Renal cortex interstitium (tissue), 15 donors: Measurements from ENCODE around the gene FBXW10. TPM values are rescaled to one million over a fixed set of nuclear protein-coding genes. Genes with fewer than 3 reads are reported as not detected.
"Not testable (repeated sequence)": the region's sequence is repeated elsewhere in the genome, so short reads cannot be mapped to it uniquely, and the experiment has no call there.

Experiments used
- DNase-seq, 11 donors: peaks; one replicate each; pipeline ENCODE4 v3.0.0-alpha.2; 2013; ENCODE audit warnings: low read depth in 9 of 11, low spot score in 4 of 11; ENCODE audit errors: extremely low read depth in 1 of 11
- long read RNA-seq, 16 experiments: transcript quantifications; one replicate each; lab custom pipeline, GENCODE V29; 2026
- polyA plus RNA-seq, 3 donors: library from polyadenylated mRNA; unstranded; fragments of 120-200 nt; gene quantifications; one replicate each; pipeline ENCODE4 v1.2.1, GENCODE V29; 2013; ENCODE audit not compliant: insufficient read length in 3 of 3

The FBXW10 gene, protein sequence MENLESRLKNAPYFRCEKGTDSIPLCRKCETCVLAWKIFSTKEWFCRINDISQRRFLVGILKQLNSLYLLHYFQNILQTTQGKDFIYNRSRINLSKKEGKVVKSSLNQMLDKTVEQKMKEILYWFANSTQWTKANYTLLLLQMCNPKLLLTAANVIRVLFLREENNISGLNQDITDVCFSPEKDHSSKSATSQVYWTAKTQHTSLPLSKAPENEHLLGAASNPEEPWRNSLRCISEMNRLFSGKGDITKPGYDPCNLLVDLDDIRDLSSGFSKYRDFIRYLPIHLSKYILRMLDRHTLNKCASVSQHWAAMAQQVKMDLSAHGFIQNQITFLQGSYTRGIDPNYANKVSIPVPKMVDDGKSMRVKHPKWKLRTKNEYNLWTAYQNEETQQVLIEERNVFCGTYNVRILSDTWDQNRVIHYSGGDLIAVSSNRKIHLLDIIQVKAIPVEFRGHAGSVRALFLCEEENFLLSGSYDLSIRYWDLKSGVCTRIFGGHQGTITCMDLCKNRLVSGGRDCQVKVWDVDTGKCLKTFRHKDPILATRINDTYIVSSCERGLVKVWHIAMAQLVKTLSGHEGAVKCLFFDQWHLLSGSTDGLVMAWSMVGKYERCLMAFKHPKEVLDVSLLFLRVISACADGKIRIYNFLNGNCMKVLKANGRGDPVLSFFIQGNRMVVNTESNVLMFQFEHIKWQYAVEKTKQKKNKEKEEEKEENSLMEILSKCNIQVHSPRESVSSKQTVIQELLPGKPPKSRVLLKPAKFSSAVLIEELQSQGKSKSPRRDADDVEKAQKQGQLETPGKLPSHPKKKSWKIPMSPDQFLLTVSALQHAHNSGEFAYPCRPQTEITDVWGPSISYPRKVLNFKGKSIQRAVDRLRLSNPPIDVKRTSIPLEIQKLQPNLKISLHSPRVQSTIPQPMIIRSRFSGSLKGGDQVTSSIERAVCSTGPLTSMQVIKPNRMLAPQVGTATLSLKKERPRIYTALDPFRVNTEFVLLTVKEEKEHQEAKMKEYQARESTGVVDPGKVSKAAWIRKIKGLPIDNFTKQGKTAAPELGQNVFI
- polyA plus RNA-seq: under 1 TPM; 0.64 to 0.89 (median 0.80) TPM
- long read RNA-seq, donor 1: 0 reads
- long read RNA-seq, donor 2: 0 reads
- long read RNA-seq, donor 3: 0 reads
- long read RNA-seq, donor 4: 0 reads
- long read RNA-seq, donor 5: 0 reads
- long read RNA-seq, donor 6: 0 reads
- long read RNA-seq, donor 7: 0 reads
- long read RNA-seq, donor 8: 0 reads
- long read RNA-seq, donor 9: 0 reads
- long read RNA-seq, donor 10: 0 reads
- long read RNA-seq, donor 11: 0 reads
- long read RNA-seq, donor 12: 0 reads
- long read RNA-seq, donor 13: 0 reads
- long read RNA-seq, donor 14: 0 reads
- long read RNA-seq, donor 15: 0 reads
- long read RNA-seq, donor 16: 0 reads

DNA sequence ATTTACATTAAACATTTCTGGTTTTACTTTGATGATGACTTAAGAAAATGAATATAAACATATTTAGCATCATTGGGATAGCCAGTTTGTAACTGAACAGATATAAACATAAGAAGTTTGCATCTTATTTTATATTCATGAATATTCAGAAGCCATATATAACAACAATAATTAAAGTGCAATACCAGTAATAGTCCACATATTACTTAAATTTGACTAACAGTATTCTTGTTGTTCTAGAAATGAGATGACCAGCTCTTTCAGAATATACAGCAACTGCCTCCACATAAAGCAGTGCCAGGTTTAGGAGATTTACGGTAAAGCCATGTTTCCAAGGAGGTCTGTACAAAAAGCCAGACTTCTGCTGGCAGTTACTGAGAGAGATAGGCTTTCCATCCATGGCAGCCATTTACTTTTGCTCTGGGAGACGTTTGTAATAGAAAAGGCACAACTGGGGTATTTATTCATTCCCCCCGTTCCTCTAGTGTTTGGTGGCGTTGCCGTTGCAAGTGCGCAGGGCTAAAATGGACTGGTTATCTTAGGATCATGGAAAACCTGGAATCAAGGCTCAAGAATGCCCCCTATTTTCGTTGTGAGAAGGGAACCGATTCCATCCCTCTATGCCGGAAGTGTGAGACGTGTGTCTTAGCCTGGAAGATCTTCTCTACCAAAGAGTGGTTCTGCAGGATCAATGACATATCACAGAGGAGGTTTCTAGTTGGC, at the start of gene FBXW10:
TSS of gene FBXW10 (plus strand) at position 356 of the 723 bp plus-strand sequence. CDS start at position 547, 191 bp downstream.
- not testable (repeated sequence) for DNase-seq

DNA sequence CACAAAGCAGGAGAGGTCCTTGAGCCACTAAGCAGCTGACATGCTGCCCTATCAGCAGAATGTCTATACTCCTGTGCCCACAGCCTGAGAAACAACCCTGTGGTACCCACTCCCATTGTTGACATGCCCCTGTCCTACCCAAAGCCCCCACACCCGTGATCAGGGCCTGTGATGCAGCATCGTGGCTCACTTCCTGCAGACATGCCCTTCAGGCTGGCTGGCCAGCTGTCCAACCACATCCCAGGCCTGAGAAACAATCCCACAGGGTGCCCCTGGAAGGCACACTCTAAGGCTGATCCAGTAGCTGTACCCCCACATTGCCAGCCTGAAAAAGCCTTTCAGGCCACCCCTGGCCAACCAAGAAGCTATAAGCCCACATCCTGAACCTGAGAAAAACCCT, 48.7 kb upstream of the FBXW10 start:
- not testable (repeated sequence) for DNase-seq

DNA sequence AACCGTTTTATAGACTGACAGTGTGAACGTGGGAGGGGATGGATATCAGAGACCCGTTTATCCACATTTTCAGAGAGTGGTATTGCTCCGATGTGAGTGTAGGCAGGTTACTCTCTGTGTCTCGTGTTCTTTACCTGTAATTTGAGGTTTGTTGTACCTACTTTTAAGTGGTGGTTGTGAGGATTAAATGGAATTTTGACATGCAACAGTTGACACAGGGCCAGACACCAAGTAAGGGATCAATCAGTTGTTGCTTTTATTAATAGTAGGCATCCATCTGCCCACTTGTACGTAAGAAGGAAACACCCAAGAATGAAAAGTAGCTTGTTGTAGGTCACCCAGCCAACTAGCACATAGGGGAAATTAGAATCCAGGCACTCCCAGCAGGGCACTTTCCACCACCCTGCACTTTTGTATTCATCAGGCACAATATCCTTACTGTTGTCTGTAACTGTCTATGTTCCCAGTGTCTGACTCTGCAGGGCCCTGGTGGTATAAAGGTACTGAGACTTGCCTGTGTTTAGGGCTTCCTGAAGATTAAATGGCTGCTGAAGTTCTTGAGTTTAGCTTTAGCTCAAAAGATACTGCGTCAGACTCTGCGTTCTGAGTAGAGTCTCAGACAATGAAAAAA, 45.3 kb upstream of the FBXW10 start:
- not testable (repeated sequence) for DNase-seq

DNA sequence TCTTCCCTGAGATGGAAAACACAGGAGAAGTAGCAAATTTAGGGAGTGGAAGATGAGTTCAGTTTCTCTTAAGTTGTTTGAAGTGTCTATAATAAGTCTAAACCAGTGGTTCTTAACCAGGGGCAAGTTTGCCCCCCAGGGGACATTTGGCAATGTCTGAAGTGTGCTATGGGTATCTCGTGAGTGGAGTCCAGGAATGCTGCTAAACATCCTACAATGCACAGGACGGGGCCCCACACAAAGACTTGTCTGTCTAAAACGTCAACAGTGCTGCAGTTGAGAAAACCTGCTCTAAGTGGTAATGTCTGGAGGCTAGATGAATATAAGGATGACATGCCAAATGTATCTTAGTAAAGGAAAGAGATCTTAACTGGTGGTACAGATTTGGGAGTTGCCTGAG, 37.9 kb upstream of the FBXW10 start:
- DNase-seq: not testable (repeated sequence)

DNA sequence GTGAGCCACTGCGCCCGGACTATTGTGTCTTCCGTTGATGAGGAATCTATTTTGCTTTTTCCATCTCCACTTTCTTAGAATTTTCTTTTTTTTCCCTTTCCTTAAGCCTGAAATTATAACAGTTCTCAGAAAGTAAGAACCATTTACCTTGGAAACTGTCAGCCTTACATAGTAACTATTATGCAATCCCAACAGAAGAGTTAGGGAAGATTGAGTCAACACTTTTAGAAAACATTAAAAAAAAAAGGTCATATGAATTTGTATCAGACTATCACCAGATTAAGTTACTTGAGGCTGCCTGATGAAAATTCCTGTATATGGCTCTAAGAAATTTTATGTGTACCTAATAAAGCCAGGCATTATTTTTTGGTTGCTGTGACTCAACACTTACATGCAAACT, 35.6 kb upstream of the FBXW10 start:
- DNase-seq: not testable (repeated sequence)

DNA sequence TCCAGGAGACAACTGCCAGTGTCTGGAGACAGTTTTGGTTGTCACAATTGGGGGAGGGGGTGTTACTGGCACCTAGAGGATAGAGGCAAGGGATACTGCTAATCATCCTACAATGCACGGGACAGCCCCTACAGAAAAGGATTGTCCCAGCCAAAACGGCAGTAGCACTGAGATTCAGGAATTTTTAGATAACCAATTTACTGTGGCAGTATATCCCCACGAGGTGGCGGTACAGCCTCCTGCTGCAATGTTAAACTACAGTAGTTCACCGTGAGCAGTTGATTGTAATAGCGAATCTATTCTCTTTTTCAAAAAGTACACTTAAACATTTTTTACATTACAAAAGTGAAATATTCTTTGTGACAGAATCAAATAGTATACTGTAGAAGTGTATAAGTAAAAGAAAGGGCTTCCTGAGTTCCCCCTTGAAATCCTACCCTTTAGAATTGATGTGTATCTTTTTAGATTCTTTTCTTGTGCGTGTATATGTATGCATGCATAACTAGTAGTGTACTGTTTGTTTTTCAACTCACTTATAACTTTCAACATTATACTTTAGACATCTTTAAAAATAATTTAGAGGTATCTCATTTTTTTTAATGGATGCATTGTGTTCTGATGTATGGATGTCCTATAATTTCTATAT, 31.4 kb upstream of the FBXW10 start:
- DNase-seq: peak in 5 of 11 donors; percentile 39 to 54 (median 47)

DNA sequence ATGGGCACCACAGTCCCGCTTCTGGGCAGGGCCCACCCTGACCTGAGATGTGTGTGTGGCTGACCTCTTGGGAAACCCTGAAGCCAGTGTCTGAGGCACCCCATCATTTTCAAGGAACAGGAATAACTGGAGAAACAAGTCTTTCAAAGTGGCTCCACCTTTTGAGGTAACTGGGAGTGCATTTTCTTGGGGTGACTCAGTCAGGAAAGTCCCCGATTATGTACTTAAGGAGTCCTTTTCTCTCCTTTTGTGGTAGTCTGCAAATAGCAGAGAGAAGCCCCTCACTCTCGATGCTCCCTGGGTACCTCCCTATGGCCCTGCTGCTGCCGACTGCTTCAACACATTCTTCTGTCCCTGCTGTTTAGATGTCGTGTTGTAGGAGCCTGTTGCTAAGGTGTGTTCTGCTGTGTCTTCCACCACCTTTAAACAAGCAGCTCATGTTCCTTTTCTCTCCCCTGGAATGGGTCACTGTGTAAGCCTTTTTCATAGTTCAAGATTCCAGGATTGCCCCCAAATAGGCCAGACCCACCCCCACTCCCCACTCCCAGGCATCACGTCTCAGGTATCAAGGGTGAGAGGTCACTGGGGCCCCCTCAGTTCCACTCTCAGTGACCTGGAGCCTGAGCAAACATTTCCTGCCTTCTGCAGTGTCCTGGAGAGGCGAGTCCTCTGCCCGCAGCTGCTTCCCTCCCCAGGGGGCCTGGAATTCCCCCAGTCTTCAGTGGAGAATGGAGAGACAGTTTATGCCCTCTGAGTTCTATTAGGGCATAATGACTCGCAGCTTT, 25.0 kb upstream of the FBXW10 start:
- DNase-seq: peak in 1 of 11 donors; percentile 31

DNA sequence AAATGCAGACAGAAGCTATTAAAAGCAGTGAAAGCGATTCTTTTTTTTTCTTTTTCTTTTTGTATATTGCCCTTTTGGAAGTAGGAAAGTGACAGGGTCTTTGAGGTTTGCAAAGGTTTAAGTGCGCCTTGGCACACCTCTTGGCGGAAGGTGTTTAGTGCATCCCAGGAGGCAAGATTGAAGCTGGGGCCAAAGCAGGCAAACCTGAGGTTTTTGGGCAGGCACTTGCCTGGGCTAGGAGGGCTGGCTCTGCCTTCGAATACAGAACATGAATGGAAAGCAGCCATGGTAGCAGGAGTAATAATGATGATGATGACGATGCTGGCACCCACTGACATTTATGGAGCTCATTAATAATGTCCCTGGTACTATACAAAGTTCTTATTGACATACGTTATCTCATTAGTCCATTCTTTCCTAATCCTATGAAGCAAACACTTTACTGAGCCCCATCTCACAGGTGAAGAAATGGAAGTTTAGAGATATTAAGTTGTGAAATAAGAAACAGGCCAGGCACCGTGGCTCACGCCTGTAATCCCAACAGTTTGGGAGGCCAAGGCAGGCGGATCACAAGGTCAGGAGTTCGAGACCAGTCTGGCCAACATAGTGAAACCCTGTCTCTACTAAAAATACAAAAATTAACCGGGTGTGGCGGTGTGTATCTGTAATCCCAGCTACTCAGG, 24.3 kb upstream of the FBXW10 start:
- DNase-seq: not testable (repeated sequence)

DNA sequence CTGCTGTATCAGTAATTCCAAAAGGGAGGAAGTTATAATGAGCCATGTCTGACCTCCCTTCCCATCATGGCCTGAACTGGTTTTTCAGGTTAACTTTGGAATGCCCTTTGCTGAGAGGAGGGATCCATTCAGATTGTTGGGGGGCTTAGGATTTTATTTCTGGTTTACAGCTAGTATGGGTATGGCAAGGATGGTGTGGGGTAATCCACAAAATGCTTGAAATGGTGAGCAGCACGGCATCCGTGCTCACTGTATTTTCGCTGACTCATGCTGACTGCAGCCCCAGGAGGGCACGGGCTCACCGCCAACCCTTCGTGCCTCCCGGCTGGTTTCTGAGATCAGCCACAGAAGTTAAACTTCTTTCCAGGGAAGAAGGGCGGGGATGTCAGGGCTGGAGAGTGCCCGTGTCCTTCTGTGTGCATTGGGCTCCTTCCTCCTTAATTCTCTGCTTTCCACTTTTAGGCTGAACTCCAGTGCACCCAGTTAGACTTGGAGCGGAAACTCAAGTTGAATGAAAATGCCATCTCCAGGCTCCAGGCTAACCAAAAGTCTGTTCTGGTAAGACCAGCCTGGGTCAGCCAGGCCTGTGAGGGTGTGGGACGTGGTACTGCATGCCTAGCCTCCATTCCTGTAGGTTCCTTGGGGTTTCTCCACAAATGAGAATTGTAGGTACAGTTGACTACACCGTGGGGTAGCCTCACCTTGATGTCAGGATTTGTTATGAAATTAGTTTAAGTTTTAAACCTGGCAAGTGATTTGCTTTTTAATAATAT, 21.9 kb upstream of the FBXW10 start:
- not testable (repeated sequence) for DNase-seq

DNA sequence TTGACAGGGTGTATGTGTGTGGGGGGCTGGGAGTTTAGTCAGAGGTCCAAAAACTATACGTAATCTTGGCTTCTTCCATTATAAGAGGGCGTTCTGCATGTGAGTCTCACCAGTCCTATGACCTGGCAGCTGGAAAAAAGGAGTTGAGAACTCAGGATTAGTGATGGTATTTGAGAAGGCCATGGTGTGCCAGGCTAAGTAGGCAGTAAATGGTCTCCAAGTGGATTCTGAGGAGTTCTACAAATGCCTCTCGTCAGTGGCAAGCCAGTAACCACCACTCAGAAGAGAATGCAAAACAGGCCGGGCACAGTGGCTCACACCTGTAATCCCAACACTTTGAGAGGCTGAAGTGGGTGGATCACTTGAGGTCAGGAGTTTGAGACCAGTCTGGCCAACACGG, 21.2 kb upstream of the FBXW10 start:
- DNase-seq: not testable (repeated sequence)

DNA sequence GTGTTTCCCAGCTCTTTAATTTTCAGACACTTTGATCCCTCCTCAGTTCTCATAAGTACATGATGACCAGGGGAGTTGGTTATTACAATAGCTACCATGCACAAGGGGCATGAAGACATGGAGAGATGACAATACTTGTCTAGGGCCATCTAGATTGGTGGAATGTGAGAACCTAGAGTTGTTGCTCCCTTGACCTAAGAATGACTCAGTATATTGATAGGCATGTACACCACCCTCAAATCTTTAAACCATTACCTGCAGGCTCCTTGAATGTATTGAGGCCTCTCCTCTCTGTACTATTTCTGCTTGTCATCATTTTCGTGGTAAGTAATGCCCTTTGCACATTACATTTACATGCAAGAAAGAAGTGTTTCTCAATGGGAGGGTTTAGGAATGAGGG, 20.3 kb upstream of the FBXW10 start:
- DNase-seq: not testable (repeated sequence)

DNA sequence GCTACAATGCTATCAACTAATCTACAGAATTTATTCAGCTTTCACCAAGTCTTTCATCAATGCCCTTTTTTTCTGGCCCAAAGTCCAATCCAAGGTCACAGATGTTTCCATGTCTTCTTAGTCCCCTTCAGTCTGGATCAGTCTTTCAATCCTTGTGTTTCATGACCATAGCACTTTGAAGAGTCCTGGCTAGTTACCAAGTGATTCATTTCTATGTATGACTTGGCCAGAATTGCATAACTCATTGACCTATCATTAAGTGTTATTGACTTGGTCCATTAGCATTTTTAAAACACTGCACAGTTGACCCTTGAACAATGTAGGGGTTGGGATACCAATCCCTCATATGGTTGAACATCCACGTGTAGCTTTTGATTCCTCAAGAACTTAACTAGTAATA, 11.4 kb upstream of the FBXW10 start:
- DNase-seq: not testable (repeated sequence)

DNA sequence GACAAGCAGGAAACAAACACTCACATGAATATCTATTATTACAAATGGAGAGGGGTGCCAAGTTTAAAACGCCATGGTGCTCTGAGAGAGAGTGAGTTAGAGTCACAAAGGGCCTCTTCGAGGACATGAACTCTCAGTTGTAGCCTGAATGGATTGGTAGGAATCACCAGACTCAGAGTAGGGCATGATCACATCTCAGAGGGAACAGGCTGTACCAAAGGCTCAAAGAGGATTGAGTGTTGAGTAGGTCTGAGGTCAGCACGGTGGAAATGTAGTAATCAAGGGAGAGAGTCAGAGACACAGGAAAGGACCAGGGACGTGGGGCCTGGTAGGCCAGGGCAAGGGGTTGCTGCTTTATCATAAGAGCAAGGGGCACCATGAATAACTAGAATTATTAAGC, 10.5 kb upstream of the FBXW10 start:
- not testable (repeated sequence) for DNase-seq

DNA sequence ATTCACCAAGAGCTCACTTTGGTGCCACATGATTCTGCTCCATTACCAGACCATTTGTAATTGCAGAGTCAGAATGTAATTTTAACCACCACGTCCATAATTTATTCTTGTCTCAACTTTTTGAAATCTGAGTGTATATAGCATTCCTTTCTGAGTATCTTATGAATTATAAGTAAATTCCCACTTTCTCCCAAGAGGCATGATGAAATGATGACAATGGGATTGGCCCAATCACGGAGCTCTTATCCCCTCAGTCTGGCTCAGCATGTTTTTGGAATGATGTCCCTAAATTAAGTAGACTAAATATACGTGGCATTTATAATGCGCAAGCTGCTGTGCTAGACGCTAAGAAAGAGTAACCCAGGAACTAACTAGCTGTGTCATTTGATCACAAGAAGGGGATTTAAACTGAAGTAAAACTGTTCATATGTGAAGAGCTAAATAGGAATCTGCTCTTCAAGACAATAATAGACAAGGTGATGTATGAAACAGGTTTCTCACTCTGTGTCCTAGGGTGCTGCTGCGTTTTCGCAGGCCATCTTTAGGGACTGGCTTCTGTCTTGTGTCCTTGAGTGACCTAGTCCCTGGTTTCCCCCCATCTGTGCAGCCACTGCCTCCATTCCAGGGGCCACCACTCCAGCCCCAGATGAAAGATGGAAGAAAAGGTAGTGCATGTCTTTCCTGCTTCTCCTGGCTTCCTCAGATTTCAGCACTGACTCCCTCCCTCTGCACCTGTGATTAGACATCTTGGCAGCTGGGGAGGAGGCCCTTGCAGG, 4.0 kb upstream of the FBXW10 start:
- not testable (repeated sequence) for DNase-seq

DNA sequence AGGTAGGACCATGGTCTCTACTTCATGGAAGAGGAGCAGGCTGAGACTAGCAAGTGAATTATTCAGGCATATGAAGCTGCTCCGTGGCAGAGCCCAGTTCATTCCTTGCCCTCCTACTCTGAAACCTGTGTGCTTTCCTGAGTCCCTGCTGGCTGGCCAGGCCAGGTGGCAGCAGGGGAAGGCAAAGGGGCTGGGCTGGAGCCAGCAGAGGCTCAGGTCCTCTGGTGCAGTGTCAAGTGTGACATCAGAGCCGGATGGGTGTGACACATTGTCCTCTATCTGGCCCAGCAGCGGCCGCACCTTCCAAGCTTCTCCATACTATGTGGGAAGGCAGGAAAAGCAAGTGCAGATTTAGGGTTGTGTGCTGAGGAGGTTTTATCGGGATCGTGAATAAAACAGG, 2.6 kb upstream of the FBXW10 start:
- DNase-seq: not testable (repeated sequence)
